ENCODE measurements around the gene CASZ1. TPM values are rescaled to one million over a fixed set of nuclear protein-coding genes. Genes with fewer than 3 reads are reported as not detected.

The CASZ1 gene
- total and polyA plus RNA-seq, 10 of the 15 experiments (the other 5 are each of a cell fraction or from before 2014, with no cell fraction given): 0.52 to 9.8 (median 3.7) TPM

DNA sequence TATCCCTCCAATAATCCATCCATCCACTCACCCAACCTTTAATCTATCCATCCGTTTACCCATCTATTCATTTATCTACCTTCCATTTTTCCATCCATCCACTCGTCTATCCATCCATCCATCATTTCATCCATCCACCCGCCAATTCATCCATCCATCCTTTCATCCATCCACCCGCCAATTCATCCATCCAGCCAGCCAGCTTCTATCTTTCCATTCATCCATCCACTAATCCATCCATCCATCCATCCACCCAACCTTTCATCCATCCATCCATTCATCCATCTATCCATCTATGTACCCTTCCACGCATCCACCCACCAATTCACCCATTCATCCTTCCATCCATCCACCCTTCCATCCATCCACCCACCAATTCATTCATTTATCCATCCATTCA, 10.5 kb upstream of the CASZ1 start (continued):
- TF ChIP-seq E2F4 (IDR thresholded peaks at IDR 0.05; ENCODE audit: low read depth, low read length) (no peak), WRNIP1 (IDR thresholded peaks at IDR 0.05; ENCODE audit: borderline replicate concordance, low read depth, low read length) (no peak), HCFC1 (IDR thresholded peaks at IDR 0.05; ENCODE audit: low read length) (no peak), E4F1 (IDR thresholded peaks at IDR 0.05; ENCODE audit: borderline replicate concordance, partially characterized antibody) (no peak)

DNA sequence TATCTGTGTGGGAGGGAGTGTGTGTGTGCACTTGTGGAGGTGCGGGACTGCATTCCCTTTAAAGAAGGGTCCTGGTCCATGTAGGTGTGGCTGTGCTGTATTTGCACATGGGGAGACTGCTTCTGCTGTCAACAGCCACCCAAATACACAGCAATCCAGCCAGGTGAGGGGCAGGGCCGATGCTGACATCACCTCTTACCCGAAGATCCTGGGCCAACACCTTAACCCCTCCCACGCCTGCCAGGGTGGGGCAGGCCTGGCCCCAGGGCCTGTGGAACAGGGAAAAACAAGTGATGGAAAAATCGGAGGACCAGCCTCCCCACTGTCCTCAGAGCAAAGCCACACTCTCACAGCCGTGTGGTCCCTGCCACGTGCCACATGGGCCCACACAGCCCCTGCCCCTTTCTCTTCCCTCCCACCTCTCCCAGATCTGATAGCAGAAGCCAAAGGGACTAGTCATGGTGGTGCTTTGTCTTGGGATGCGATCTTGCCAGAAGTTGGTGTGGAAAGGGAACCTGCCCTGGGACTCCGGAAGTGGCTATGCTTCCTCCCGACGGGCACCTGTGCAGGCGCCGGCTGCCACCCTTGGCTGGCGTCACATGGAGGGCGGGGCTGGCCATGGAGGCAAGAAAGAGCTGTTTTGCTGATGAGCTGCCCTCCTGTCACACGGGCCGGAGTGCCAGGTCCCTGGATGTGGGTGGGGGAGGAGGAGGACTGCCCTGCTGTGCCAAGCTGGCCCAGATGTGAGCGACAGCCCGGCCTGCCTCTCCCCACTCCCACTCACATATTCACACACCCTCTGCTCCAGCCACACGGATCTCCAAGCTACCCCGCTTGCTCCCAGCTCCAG, 7.8 kb upstream of the CASZ1 start:
- RAD21 ChIA-PET (ENCODE audit: unreplicated experiment): no interaction called here
- Histone ChIP-seq H3K27me3 (replicated peaks in 1 of 2; ENCODE audit: control insufficient read depth in 2 of 2, insufficient read depth in 2 of 2, low read length in 1 of 2) (peaks cover 0 to 4% of the 10 kb centered on the region in 2 experiments), H3K9ac (ENCODE audit: control insufficient read depth, insufficient read depth, low read length) (no peak overlapping the region), H3K4me3 (no peak overlapping the region), H3K79me2 (ENCODE audit: control insufficient read depth, insufficient read depth, low read length) (no peaks in the 10 kb centered on the region), H4K20me1 (ENCODE audit: control insufficient read depth, insufficient read depth) (no peaks in the 10 kb centered on the region), H3K27ac (ENCODE audit: control insufficient read depth, insufficient read depth) (no peak overlapping the region), H3K9me3 (replicated peaks; ENCODE audit: control insufficient read depth, insufficient read depth, low read length) (no peaks in the 10 kb centered on the region), H3K4me1 (ENCODE audit: control insufficient read depth, insufficient read depth, low read length) (no peaks in the 10 kb centered on the region), H3K36me3 (ENCODE audit: control insufficient read depth in 2 of 2, insufficient read depth in 2 of 2, low read length in 1 of 2) (no peaks in the 10 kb centered on the region), H2AFZ (ENCODE audit: control insufficient read depth, low read depth, low read length) (no peak overlapping the region), H3K4me2 (ENCODE audit: control insufficient read depth, insufficient read depth) (no peak overlapping the region)
- SMC1A ChIA-PET (ENCODE audit: uncharacterized antibody, unreplicated experiment): interaction anchor here (1.2 kb wide), 1 partner anchor 78 kb away, joined by 4 read pairs; no protein-coding TSS in a partner anchor
- POLR2A ChIA-PET: no interaction called here
- DNase-seq (ENCODE audit: low read depth, low spot score): no peak
- TF ChIP-seq TCF3 (IDR thresholded peaks at IDR 0.05; ENCODE audit: borderline replicate concordance, insufficient read depth, low read depth, low read length) (no peak), FOS (IDR thresholded peaks at IDR 0.05; ENCODE audit: borderline replicate concordance, extremely low read depth, insufficient read length) (no peak), EZH2 (IDR thresholded peaks at IDR 0.05; ENCODE audit: borderline replicate concordance, control insufficient read depth, low read depth, low read length) (no peak), HCFC1 (IDR thresholded peaks at IDR 0.05; ENCODE audit: low read length) (no peak), FOXK2 (IDR thresholded peaks at IDR 0.05) (no peak), HDAC2 (IDR thresholded peaks at IDR 0.05) (no peak), ZNF217 (IDR thresholded peaks at IDR 0.05) (no peak), PAX8 (IDR thresholded peaks at IDR 0.05) (no peak), KAT2A (conservative IDR thresholded peaks at IDR 0.05; ENCODE audit: control insufficient read depth, low read depth, low read length) (no peak), ZSCAN29 (IDR thresholded peaks at IDR 0.05) (no peak), ATF3 (IDR thresholded peaks at IDR 0.05; ENCODE audit: borderline replicate concordance, extremely low read depth, low read depth, low read length) (no peak), MEF2A (IDR thresholded peaks at IDR 0.05; ENCODE audit: insufficient read depth, low read depth, low read length) (no peak)
- TF ChIP-seq, protein P1, sequence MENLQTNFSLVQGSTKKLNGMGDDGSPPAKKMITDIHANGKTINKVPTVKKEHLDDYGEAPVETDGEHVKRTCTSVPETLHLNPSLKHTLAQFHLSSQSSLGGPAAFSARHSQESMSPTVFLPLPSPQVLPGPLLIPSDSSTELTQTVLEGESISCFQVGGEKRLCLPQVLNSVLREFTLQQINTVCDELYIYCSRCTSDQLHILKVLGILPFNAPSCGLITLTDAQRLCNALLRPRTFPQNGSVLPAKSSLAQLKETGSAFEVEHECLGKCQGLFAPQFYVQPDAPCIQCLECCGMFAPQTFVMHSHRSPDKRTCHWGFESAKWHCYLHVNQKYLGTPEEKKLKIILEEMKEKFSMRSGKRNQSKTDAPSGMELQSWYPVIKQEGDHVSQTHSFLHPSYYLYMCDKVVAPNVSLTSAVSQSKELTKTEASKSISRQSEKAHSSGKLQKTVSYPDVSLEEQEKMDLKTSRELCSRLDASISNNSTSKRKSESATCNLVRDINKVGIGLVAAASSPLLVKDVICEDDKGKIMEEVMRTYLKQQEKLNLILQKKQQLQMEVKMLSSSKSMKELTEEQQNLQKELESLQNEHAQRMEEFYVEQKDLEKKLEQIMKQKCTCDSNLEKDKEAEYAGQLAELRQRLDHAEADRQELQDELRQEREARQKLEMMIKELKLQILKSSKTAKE (IDR thresholded peaks at IDR 0.05; ENCODE audit: low read depth, poor library complexity, severe bottlenecking): no peak
- CTCF ChIA-PET: no interaction called here
- WGBS (ENCODE audit: insufficient coverage, insufficient replicate concordance, low lambda C conversion rate, missing lambda C conversion rate): 34% methylated on average over 17 of the region's 21 CpGs
- intact Hi-C loops (cut with micrococcal nuclease; ENCODE audit: unreplicated experiment): no loop called here
- BruUV-seq (replicated peaks): no TSS peak
- no peak for ATAC-seq
- FAIRE-seq: no peak
- in situ Hi-C loops (cut with MboI): no loop called here
